GM19238 (cell line): ENCODE measurements around the gene ZNRF2.

Source experiments
- DNase-seq: peaks from one replicate; pipeline ENCODE4 v3.0.0; 2011; ENCODE audit warnings: low spot score; ENCODE audit not compliant: insufficient read length

ZNRF2 gene

DNA sequence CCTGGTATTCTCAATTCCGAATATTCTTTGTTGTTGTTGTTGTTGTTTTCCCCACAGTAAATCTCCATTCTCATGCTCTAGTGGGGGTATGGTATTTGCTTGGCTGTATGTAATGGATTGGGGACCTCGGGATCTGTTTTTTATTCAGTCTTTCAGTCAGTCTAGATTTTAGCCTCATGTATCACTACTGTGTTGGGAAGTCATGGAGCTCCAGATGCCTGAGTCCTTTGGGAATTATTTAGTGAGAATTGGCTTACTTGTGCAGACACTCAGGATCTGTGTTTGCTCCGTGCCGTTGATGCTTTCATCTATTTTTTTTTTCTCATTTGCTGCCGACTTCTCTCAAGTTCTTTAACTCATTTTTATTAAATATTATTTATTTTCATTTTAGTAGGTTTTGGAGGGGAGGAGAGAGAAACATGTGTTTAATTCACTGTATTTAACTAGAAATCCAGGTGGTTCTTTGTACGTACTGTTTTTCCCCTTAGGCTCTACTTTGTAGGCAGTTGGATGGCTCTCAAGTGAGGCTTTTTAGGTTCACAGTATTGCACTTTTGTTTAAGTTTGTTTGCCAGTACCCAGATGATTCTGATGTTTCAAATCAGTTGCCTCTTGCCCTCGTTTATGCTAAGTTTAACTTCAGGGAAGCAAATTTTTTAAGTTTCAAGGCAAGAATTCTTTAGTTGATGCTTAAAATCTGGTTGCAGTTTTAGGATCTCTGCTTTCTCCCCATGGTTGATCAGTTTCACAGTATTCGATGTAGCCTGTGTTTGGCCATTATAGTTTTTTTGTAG is 36.9 kb downstream of the ZNRF2 start:
- no peak for DNase-seq

DNA sequence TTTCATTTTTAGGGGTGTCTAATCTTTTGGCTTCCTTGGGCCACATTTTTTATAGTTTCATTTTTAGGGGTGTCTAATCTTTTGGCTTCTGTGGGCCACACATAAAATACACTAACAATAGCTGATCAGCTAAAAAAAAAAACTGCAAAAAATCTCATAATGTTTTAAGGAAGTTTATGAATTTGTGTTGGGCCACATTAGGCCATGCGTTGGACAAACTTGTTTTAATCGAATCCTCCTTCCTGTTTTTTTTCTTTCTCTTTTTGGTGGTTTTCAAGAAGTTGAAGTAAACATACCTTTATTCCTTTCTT is 37.4 kb downstream of the ZNRF2 start:
- DNase-seq = no peak

DNA sequence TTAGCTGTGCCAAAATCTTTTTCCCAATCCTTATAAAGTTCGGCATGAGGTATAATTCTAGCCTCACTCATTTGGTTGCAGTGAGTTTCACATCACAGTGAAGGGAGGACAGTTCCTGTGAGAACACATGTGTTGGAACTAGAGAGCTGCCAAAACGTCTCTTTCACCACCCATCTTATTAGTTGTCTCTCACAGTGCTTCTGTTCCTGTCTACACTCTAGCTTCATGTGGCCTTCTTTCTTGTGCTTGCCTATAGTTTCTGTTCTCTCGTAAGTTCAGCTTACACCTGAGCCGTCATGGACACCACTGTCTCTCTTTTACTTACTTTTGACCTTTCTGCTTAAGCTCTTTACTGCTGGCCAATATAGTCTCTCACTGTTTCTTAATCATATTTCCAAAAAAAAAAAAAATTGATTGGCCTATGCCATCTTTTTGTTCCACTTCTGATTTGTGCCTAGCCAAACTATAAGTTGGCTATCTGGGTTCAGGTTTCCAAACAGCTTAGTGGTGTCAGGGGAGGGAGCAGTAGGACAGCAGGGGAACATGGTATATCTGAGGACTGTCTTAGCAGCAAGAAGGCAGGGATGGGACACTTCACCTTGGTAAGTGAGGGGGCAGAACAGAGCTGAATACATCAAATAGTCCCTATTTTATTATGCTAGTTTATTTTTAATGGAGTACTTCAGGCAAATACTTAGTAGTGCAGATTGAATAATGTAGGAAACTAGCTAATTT is 38.0 kb downstream of the ZNRF2 start:
- no peak for DNase-seq

DNA sequence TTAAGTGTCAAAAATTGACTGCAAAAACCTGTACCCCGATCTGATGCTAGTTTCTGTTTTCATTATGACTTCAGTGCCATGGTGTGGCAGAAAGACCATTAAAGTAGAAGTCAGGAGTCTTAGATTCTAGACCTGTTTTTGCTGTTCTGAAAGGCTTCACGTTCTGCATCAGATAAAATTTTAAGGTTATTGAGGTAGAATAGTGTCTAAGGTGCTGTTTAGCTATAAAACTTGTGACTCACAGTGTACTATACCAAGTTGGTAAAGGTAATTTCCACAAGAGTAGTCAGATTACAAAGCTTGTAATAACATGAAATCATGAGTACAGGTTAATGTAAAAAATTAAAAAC is 38.6 kb downstream of the ZNRF2 start:
- no peak for DNase-seq

DNA sequence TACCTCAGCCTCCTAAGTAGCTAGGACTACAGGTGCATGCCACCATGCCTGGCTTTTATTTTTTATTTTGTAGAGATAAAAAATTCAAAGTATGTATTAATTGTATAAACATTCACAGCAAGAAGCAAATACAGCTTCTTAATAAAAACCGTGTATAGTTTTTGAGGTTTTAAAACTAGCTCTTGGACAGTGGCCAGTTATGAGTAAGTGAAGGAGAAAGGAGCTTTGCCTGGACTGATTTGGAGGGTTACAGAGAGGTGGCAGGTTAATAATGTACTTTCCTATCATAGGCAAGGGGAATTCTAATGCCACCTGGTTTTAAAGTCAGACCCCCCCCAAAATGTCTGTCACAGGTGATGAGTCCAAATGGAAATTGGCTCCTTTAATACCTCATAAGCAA is 43.4 kb downstream of the ZNRF2 start:
- no peak for DNase-seq

DNA sequence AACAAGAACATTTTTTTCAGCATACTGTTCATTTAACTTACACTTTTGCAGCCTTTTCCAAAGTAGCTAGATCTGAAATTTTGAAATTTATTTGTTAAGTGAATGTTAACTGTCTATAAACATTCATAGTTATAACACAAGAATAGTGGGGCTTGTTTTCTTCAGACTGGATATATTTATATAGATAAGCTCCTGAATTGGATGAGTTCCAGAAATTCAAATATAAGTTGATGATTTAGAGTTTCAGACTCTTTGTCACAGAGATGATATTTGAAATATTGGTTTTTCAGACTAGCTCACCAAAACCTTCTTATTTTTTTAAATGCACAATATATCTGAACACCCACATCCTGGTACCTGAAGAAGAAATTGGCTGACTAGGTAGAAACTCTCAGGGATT is 44.0 kb downstream of the ZNRF2 start:
- DNase-seq = no peak

DNA sequence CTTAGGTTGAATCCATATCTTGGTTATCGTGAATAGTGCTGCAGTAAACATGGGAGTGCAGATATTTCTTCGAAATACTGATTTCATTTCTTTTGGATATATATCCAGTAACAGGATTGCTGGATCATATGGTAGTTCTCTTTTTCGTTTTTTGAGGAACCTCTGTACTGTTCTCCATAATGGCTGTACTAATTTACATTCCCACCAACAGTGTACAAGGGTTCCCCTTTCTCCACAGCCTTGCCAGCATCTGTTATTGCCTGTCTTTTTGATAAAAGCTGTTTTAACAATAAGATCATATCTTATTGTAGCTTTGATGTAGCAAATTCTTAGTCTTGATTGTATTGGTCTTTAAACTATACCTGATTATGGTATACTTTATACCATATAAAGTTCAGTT is 45.3 kb downstream of the ZNRF2 start:
- DNase-seq = no peak

DNA sequence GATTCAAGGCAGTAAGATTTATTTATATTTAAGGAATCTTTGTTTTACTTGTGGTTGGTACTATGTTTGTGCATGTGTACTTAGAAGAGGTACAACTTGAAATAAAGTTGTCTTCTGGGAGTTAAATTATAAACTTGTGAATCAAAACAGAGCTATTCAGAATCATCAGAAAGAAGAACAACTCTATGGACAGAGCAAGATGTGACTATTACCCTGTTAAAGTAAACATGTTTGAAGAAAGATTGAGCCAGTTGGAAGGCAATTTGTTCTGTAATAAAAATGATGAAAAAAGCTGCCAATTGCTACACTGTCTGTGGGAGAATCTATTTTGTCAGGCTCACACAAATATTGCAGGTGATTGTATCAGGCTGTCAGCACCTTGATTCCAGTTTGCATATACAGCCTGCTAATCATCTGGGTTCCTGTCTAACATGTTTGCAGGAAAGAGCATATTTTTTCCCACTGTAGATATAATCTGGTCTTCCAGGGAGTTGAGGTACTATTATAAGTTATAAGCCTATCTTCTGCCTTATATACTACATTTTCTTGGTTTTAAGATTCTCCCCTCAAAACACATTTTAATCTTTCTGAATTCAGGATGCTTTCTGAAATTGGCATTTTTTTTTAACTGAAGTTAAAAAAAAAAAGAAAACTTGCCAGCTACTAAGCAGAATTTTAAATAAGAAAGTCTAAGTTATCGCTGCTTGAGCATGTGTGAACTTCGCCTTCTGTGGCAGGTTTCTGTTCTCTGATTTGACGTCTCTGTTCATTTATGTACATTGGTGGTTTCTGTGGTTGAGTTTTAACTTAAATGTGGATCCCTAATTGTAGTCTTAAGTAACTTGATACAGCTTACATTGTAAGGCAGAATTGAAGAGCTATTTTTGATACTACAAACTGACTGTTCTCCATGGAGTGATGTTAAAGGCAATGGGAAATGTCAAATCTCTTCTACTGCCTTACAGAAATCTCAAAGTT is 46.0 kb downstream of the ZNRF2 start:
- DNase-seq = no peak

DNA sequence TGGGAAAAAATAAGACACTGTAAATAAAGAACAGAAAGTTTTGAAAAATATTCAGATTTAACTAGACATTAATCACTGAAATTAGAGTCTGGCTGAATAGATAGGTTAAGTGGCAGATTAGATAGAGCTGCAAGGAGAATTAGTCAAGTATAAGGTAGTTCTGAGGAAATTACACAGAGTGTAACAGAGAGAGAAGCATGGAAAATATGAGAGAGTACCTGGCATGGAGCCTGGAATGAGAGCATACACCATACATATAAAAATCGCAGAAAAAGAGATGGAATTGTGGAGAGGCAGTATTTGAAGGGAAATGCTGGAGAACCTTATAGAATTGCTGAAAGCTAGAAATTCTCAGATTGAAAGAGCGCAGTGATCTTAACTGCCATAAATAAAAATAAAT is 46.9 kb downstream of the ZNRF2 start:
- no peak for DNase-seq

DNA sequence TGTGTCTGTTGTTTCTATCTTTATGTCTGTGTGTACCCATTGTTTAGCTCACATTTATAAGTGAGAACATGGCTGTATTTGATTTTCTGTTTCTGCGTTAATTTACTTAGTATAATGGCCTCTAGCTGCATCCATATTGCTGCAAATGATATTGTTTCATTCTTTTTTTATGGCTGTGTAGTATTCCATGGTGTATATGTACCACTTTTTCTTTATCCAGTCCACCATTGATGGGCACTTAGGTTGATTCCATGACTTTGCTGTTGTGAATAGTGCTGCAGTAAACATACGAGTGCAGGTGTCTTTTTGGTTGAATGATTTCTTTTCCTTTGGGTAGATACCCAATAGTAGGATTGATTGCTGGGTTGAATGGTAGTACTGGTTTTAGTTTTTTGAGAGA is 48.2 kb downstream of the ZNRF2 start:
- no peak for DNase-seq

DNA sequence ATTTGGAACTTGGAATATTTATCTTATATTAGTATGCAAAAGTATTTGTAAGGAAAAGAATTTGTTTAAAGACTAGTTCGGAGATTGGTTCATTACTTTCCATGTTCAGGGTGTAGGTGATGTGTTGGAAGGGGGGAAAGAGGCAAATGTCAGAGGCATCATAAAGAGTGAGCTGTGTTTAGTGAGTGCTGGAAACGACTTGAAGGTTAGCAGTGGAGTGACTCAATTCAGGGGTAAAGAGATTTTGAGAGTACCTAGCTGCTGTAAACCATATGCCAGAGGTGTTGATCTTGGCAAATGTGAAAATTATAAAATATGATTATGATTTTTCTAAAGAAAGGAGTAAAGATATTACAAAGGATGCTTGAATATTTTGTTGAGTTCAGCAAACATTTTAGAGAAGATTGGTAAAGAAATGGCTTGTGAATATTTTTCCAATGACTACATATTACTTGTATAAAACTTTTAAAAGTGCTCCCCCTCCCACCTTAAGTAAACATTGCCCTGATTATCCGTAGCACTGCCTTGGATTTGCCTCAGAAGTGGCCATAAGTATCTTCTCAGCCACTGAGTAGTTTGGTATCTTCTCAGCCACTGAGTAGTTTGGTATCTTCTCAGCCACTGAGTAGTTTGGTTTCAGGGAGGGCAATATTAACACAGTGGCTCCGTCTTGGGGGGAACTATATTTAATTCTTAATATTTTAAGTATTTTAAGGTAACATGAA is 51.5 kb downstream of the ZNRF2 start:
- DNase-seq = no peak

DNA sequence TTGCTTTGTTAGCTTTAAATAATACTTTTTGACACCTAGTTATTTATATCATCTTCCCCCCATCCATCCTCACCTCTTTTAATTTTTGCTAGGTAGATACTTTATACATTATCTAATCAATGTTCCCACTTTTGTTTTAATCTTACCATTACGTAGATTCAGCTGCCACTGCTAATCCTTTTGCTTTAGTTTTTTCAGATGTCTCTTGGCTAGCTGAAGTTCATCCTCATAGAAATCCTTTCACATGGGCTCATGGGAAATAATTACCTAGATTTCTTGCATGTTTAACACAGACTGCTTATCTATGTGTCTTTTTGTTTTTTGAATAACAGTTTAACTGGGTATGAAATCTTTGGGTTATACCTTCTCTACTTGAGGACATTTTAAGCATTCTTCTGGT is 60.1 kb downstream of the ZNRF2 start:
- DNase-seq = no peak

DNA sequence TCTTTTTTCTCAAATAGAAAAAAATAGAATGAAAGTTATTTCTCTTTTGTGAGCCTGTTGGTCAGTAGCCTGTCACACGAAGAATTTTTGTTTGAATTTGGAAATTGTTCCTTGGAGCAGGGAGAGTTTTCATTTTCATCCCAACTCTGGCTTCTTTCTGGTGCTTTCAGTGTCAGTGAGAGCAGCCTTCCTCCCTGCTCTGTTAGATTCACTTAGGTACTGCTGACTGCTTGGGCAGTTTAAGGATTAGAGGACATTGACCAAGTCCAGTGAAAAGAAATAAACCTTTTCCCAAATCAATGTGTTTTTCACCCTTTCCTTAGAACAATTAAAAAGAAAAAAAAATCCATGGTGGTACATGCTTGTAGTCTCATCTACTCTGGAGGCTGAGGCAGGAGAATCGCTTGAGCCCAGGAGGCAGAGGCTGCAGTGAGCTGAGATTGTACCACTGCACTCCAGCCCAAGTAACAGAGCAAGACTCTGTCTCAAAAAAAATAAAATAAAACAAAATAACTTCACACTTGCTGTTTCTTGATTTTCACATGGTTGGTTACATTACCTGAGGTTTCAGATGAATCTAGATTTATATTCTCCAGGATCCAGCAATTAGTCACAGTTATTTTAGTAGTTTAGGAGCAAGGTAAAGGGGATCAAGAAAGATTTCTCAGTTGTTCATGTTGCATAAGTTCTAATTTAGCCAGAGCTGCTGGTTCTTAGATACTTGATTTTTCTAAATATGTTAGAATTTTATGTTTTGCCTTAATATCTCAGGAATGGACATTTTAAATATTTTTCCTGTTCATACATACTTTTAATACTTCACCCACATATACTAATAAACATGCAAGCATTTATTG is 63.1 kb downstream of the ZNRF2 start:
- no peak for DNase-seq

DNA sequence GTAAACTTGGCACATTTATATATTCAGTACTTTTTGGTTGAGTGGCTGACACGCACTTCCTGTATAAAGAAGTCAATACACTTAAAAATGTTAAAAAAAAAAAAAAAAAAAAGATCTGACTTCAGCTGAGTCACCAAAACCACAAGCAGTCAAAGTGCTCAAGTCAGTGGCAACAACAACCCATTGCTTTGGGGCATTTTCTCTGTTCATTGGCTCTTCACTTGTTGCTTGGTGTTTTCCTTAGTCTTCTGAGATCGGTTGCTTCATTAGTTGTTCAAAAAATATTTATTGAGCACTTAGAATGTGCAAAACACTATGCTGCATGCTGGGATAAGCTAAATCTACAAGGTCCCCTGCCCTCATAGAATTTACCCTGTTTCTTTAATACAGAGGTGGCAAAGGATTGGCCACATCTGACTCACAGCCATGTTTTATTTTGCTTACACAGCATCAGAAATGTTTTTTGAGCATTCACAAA is 63.7 kb downstream of the ZNRF2 start:
- peak; percentile 15 for DNase-seq

DNA sequence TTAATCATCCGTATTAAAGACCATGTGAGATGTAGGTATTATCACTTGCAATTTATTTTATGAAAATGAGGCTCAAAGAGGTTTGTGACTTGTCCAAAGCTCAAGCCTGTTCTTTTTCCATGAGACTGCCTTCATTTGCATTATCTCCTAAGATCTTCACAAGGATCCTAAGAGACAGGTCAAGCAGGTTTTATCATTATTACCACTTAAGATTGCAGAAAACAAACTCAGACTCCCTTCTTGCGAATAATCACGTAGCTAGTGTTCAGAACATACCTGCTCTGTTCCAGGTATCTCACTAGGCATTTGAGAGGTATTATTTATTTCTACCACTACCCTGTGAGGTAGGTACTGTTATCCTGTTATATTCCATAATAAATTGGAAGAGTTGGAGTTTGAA is 64.8 kb downstream of the ZNRF2 start:
- DNase-seq = no peak

DNA sequence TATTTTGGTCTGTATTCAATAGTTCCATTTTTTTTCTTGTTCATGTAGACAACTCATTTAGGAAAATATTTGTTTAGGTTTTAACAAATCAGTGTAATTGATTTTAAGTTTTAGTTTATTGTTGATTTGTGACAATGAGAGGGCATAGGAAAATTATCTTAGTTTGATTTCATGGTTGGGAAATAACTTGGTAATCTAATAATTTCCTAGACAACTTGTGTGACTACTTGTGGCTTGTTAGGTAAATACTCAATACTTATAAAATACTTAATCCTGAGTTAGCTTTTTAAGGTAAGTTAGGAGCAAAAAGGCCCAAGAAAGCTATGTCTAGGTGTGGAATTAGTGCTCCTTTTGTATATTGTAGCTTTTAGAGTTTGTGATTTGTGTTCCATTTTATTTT is 65.4 kb downstream of the ZNRF2 start:
- no peak for DNase-seq

DNA sequence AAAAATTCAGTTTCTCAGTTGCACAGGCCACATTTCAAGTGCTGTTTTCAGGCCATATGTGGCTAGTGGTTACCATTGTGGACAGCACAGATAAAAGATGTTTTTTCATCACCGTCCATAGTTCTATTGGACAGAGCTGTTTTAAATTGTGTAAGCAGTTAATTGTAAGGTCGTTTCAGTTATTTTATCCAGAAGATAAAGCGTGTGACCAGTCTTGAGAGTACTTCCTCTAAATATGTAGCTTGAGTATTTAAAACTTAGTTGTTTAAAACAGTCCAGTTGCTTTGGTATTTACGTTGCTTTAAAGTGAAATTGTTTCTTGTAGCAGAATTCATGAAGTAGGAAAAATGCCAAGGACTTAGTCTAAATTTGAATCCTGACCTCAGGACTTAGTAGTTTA is 66.9 kb downstream of the ZNRF2 start:
- no peak for DNase-seq

DNA sequence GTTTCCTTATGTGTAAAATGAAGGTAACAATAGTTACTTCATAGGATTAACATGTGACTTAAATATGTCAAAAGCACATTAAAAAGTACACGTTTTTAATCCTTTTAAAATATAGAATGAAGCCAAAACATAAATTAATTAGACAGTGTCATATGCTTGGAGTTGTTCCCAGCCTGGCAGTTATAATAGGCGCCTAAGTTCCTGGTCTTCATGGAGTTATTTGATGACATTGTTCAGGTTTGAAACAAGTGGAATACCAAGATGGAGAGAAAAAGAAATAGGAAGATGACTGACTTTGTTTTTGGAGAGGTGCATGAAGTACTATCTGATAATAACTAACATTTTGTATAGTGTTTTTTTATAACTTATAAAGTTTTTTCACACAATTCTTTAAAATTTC is 67.3 kb downstream of the ZNRF2 start:
- no peak for DNase-seq

DNA sequence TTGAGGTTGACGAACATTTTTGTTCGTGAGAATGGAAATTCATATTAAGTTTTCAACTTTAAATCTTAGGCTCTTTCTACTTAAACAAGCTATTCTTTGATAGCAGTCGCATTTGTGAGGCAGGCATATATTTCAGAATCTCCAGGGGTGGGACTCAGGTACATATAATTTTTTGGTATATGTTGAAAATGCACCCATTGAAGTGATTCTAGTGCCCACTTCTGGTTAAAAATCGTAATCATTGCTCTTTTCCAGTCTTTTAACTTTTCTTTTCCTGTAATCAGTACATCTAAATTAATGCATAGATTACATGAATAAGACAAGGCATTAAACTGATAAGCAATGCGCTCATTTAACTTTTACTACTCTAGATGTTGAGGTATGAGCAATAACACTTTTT is 67.8 kb downstream of the ZNRF2 start:
- DNase-seq = no peak

DNA sequence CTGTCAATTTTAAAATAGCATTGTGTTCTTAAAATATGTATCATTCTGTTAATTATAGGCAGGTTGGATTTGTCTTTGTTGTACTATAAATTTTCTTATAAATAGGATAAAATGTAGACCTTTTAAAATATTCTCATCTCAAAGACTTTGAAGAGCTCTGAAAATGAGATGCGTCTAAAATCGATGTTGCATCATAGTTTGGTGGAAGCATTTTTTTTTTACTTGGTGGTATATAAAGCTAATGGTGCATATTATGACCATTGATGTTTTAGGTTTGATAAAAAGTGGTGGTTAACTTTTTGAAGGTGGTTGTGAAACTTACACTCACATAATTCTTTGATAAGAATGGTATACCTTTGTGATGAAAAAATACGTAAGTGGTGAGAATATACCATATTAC is 69.1 kb downstream of the ZNRF2 start:
- no peak for DNase-seq
